PC-3 (cell line): ENCODE results near the gene SCAMP3. TPM values are rescaled to one million over a fixed set of nuclear protein-coding genes. Genes with fewer than 3 reads are reported as not detected.

Experiments
- ATAC-seq: fragments of 200-7000 bp; cut with Tn5 transposase; 2 replicates; pipeline ENCODE4 v1.9.1; 2020; ENCODE audit warnings: mild to moderate bottlenecking, moderate library complexity
- BruUV-seq: library from RNA; stranded (reverse); fragments of 400-500 nt; replicated peaks from 2 replicates; lab custom pipeline; 2021; lab: Mats Ljungman, UMichigan
- CTCF ChIA-PET: fragments of 300-600 bp; sonication (Branson Sonifier 250); formaldehyde crosslinking; loops from one replicate; lab custom pipeline; 2022; ENCODE audit warnings: antibody characterized with exemption; lab: Charles Lee
- POLR2A ChIA-PET: fragments of 300-600 bp; sonication (Branson Sonifier 250); formaldehyde crosslinking; loops from one replicate; lab custom pipeline; 2022; ENCODE audit warnings: antibody characterized with exemption; ENCODE audit not compliant: unreplicated experiment; lab: Charles Lee
- DNase-seq: peaks from one replicate; pipeline ENCODE4 v3.0.0-alpha.2; 2015
- H2AFZ ChIP-seq: fragments of 300-600 bp; sonication (generic); 2 replicates; pipeline ENCODE4 v1.6.0; 2016; ENCODE audit warnings: antibody characterized with exemption, low read length
- H3F3A ChIP-seq: fragments of 300-600 bp; sonication (generic); one replicate; pipeline ENCODE4 v1.6.0; 2017; ENCODE audit warnings: antibody characterized with exemption, low read length, control low read depth, mild to moderate bottlenecking; ENCODE audit not compliant: unreplicated experiment
- H3K27ac ChIP-seq: fragments of 300-600 bp; sonication (generic); 2 replicates; pipeline ENCODE4 v1.5.1; 2016; ENCODE audit warnings: mild to moderate bottlenecking, low read length
- H3K27me3 ChIP-seq: fragments of 300-600 bp; sonication (generic); 2 replicates; pipeline ENCODE4 v1.6.1; 2016; ENCODE audit warnings: low read length, mixed read lengths
- H3K36me3 ChIP-seq: fragments of 300-600 bp; sonication (generic); 2 replicates; pipeline ENCODE4 v1.6.1; 2016; ENCODE audit warnings: low read depth, mixed run types, low read length, mixed read lengths
- H3K4me1 ChIP-seq: fragments of 300-600 bp; sonication (generic); 2 replicates; pipeline ENCODE4 v1.5.1; 2016; ENCODE audit warnings: low read length; ENCODE audit not compliant: insufficient read depth
- H3K4me2 ChIP-seq: fragments of 300-600 bp; sonication (generic); 2 replicates; pipeline ENCODE4 v1.6.0; 2016; ENCODE audit warnings: low read length
- H3K4me3 ChIP-seq: fragments of 300-600 bp; sonication (generic); 2 replicates; pipeline ENCODE4 v1.5.1; 2016; ENCODE audit warnings: mild to moderate bottlenecking, low read length, mixed read lengths
- H3K79me2 ChIP-seq: fragments of 300-600 bp; sonication (generic); 2 replicates; pipeline ENCODE4 v1.6.1; 2017; ENCODE audit warnings: low read length, mixed read lengths
- H3K9ac ChIP-seq: fragments of 300-600 bp; sonication (generic); 2 replicates; pipeline ENCODE4 v1.6.0; 2016; ENCODE audit warnings: mild to moderate bottlenecking, low read length
- H3K9me2 ChIP-seq: fragments of 300-600 bp; sonication (generic); replicated peaks from 2 replicates; pipeline ENCODE4 v1.6.1; 2016; ENCODE audit warnings: mixed run types, low read length, mixed read lengths
- H3K9me3 ChIP-seq: fragments of 300-600 bp; sonication (generic); 2 replicates; pipeline ENCODE4 v1.6.1; 2016; ENCODE audit warnings: low read length, mixed read lengths
- H4K20me1 ChIP-seq: fragments of 300-600 bp; sonication (generic); 2 replicates; pipeline ENCODE4 v1.6.1; 2016; ENCODE audit warnings: low read length, mixed read lengths
- CTCF ChIP-seq: fragments of 300-600 bp; sonication (generic); conservative IDR thresholded peaks from 2 replicates; pipeline ENCODE4 v1.5.1; 2017; ENCODE audit warnings: antibody characterized with exemption, low read depth, mild to moderate bottlenecking, low read length
- EZH2 ChIP-seq: fragments of 300-600 bp; sonication (generic); IDR thresholded peaks from one replicate; pipeline ENCODE4 v1.6.1; 2017; ENCODE audit warnings: antibody characterized with exemption, mild to moderate bottlenecking, low read length; ENCODE audit not compliant: unreplicated experiment
- EZH2phosphoT487 ChIP-seq: fragments of 300-600 bp; sonication (generic); IDR thresholded peaks from 2 replicates; pipeline ENCODE4 v1.6.1; 2018; ENCODE audit warnings: mild to moderate bottlenecking, antibody characterized with exemption, low read length, borderline replicate concordance
- intact Hi-C: fragments of 100-400 bp; cut with micrococcal nuclease; formaldehyde crosslinking; loops from 2 replicates; pipeline ENCODE4 v1.9.0; 2023
- total RNA-seq: library from RNA; depleted of rRNA; stranded (reverse); fragments of >200 nt; gene quantifications from 2 replicates; pipeline ENCODE4 v1.2.3, GENCODE V29; 2014

Gene SCAMP3
- total RNA-seq, 1 experiment from 2014 or later: 219 TPM

GRCh38 chr1:155277902-155278688 is 15.9 kb upstream of the SCAMP3 start:
- Histone ChIP-seq H3K9me2 (no peaks in the 10 kb centered on the region), H3K4me1 (peaks cover 10% of the 10 kb centered on the region), H3F3A (no peaks in the 10 kb centered on the region), H3K4me2 (peak overlapping the region; percentile 100), H3K27ac (no peak overlapping the region), H3K79me2 (peaks cover 7% of the 10 kb centered on the region), H3K4me3 (peak overlapping the region; percentile 96), H3K27me3 (no peaks in the 10 kb centered on the region), H3K9ac (peak overlapping the region; percentile 69), H3K36me3 (no peaks in the 10 kb centered on the region), H4K20me1 (no peaks in the 10 kb centered on the region), H2AFZ (peak overlapping the region; percentile 100), H3K9me3 (no peaks in the 10 kb centered on the region)
- BruUV-seq: no TSS peak
- DNase-seq: peak; percentile 51
- ChIA-PET POLR2A (no interaction called here), CTCF (interaction anchor here (0.7 kb wide), 2 partner anchors 27 to 44 kb away, joined by 3 read pairs; no protein-coding TSS in a partner anchor)
- intact Hi-C loops: loop anchor here (1.0 kb wide), 3 partner anchors 30 to 314 kb away; partner anchors contain the start of gene FDPS
- peak; percentile 43 for ATAC-seq
- no peak for TF ChIP-seq EZH2
- peak; percentile 54 for TF ChIP-seq CTCF

GRCh38 chr1:155277070-155277901 is 15.1 kb upstream of the SCAMP3 start, which contains the start of gene HCN3:
TSS of gene HCN3 (plus strand) at chr1:155277463. CDS start at chr1:155277591, 128 bp downstream.
- no peaks in the 10 kb centered on the region for H3K9me2 ChIP-seq
- H3K36me3 ChIP-seq: no peaks in the 10 kb centered on the region
- DNase-seq (peak; percentile 99), ATAC-seq (peak; percentile 71)
- H4K20me1 ChIP-seq: peaks cover 4% of the 10 kb centered on the region; the same call in 1 of the 2 replicates
- peak within 1 kb of the TSS; percentile 100 for H2AFZ ChIP-seq
- peaks cover 15% of the 10 kb centered on the region for H3K79me2 ChIP-seq
- H3K4me3 ChIP-seq: peak within 1 kb of the TSS; percentile 96
- ChIA-PET POLR2A (interaction anchor here (0.5 to 0.6 kb wide), 2 partner anchors 43 to 47 kb away, joined by 3 read pairs; partner anchors contain the start of gene RUSC1), CTCF (interaction anchor here (0.6 to 1.0 kb wide), 2 partner anchors 26 to 46 kb away, joined by 3 to 5 read pairs; no protein-coding TSS in a partner anchor)
- intact Hi-C loops: loop anchor here (1.0 kb wide), 2 partner anchors 31 to 46 kb away; partner anchors contain the start of gene FDPS
- H3K4me1 ChIP-seq: peaks cover 13% of the 10 kb centered on the region
- no peak within 1 kb of the TSS for H3K27ac ChIP-seq
- BruUV-seq: TSS peak; percentile 30
- no peaks in the 10 kb centered on the region for H3F3A ChIP-seq
- H3K9me3 ChIP-seq: no peaks in the 10 kb centered on the region
- H3K9ac ChIP-seq: peak within 1 kb of the TSS; percentile 69
- TF ChIP-seq EZH2: no peak
- TF ChIP-seq EZH2phosphoT487: no peak
- peak; percentile 85 for TF ChIP-seq CTCF
- peak within 1 kb of the TSS; percentile 100 for H3K4me2 ChIP-seq
- no peaks in the 10 kb centered on the region for H3K27me3 ChIP-seq
